ENCODE data around the gene LAYN.

LAYN gene

GRCh38 chr11:111531687-111532364, 8.7 kb upstream of the LAYN start:
- TF ChIP-seq CSDC2 (CRISPR knock-in tag; IDR thresholded peaks at IDR 0.05) (no peak), ZC3H10 (CRISPR knock-in tag; IDR thresholded peaks at IDR 0.05) (no peak), ESRRG (CRISPR knock-in tag; IDR thresholded peaks at IDR 0.05) (no peak), CREB5 (CRISPR knock-in tag; IDR thresholded peaks at IDR 0.05; ENCODE audit: low read depth) (no peak), PATZ1 (CRISPR knock-in tag; IDR thresholded peaks at IDR 0.05; ENCODE audit: borderline replicate concordance) (no peak), RARB (CRISPR knock-in tag; IDR thresholded peaks at IDR 0.05) (no peak), ZFP30 (CRISPR knock-in tag; IDR thresholded peaks at IDR 0.05) (no peak), TCF4 (CRISPR knock-in tag; IDR thresholded peaks at IDR 0.05; ENCODE audit: borderline replicate concordance) (no peak), ISL1 (CRISPR knock-in tag; IDR thresholded peaks at IDR 0.05) (no peak), BACH2 (CRISPR knock-in tag; IDR thresholded peaks at IDR 0.05; ENCODE audit: borderline replicate concordance) (no peak), PPARA (CRISPR knock-in tag; IDR thresholded peaks at IDR 0.05; ENCODE audit: borderline replicate concordance) (no peak), ZNF565 (CRISPR knock-in tag; conservative IDR thresholded peaks at IDR 0.05; ENCODE audit: low read depth) (no peak), TOX (CRISPR knock-in tag; IDR thresholded peaks at IDR 0.05; ENCODE audit: borderline replicate concordance) (no peak), ZNF70 (CRISPR knock-in tag; IDR thresholded peaks at IDR 0.05) (no peak), ZFP3 (CRISPR knock-in tag; IDR thresholded peaks at IDR 0.05) (no peak), GLIS3 (CRISPR knock-in tag; IDR thresholded peaks at IDR 0.05) (no peak), ZNF8 (CRISPR knock-in tag; IDR thresholded peaks at IDR 0.05) (no peak)
- peak; percentile 91 for ATAC-seq

GRCh38 chr11:111532365-111532709, 8.2 kb upstream of the LAYN start:
- no peak for ATAC-seq
- TF ChIP-seq ESRRG (CRISPR knock-in tag; IDR thresholded peaks at IDR 0.05) (no peak), CSDC2 (CRISPR knock-in tag; IDR thresholded peaks at IDR 0.05) (no peak), ARNTL (CRISPR knock-in tag; IDR thresholded peaks at IDR 0.05; ENCODE audit: borderline replicate concordance, low read depth) (no peak)

- no peak for ATAC-seq
- no peak for TF ChIP-seq TCF4 (CRISPR knock-in tag; IDR thresholded peaks at IDR 0.05; ENCODE audit: borderline replicate concordance)
- TF ChIP-seq ZFP3 (CRISPR knock-in tag; IDR thresholded peaks at IDR 0.05): no peak
- TF ChIP-seq SNAI2 (CRISPR knock-in tag; IDR thresholded peaks at IDR 0.05): no peak
- TF ChIP-seq PPARA (CRISPR knock-in tag; IDR thresholded peaks at IDR 0.05; ENCODE audit: borderline replicate concordance): no peak
- TF ChIP-seq BACH2 (CRISPR knock-in tag; IDR thresholded peaks at IDR 0.05; ENCODE audit: borderline replicate concordance): no peak
- no peak for TF ChIP-seq ZNF8 (CRISPR knock-in tag; IDR thresholded peaks at IDR 0.05)
These were observed 5.2 kb upstream of the LAYN start for GRCh38 chr11:111535281-111535680.

GRCh38 chr11:111537336-111537860, 3.1 kb upstream of the LAYN start:
- no peak for TF ChIP-seq ZFP30 (CRISPR knock-in tag; IDR thresholded peaks at IDR 0.05)
- TF ChIP-seq OSR1 (CRISPR knock-in tag; IDR thresholded peaks at IDR 0.05): no peak
- no peak for TF ChIP-seq CSRNP3 (CRISPR knock-in tag; IDR thresholded peaks at IDR 0.05)
- TF ChIP-seq ZNF70 (CRISPR knock-in tag; IDR thresholded peaks at IDR 0.05): no peak
- TF ChIP-seq ZFP3 (CRISPR knock-in tag; IDR thresholded peaks at IDR 0.05): no peak
- TF ChIP-seq ISL1 (CRISPR knock-in tag; IDR thresholded peaks at IDR 0.05): no peak
- no peak for TF ChIP-seq ZNF8 (CRISPR knock-in tag; IDR thresholded peaks at IDR 0.05)
- no peak for TF ChIP-seq CSDC2 (CRISPR knock-in tag; IDR thresholded peaks at IDR 0.05)
- TF ChIP-seq RARB (CRISPR knock-in tag; IDR thresholded peaks at IDR 0.05): no peak
- no peak for TF ChIP-seq POU6F1 (CRISPR knock-in tag; IDR thresholded peaks at IDR 0.05; ENCODE audit: borderline replicate concordance, low read depth)
- TF ChIP-seq BACH2 (CRISPR knock-in tag; IDR thresholded peaks at IDR 0.05; ENCODE audit: borderline replicate concordance): no peak
- no peak for TF ChIP-seq TOX (CRISPR knock-in tag; IDR thresholded peaks at IDR 0.05; ENCODE audit: borderline replicate concordance)
- TF ChIP-seq PATZ1 (CRISPR knock-in tag; IDR thresholded peaks at IDR 0.05; ENCODE audit: borderline replicate concordance): no peak
- TF ChIP-seq ARNTL (CRISPR knock-in tag; IDR thresholded peaks at IDR 0.05; ENCODE audit: borderline replicate concordance, low read depth): no peak
- no peak for TF ChIP-seq TSHZ2 (CRISPR knock-in tag; IDR thresholded peaks at IDR 0.05)
- no peak for TF ChIP-seq ZNF565 (CRISPR knock-in tag; conservative IDR thresholded peaks at IDR 0.05; ENCODE audit: low read depth)
- TF ChIP-seq SNAI2 (CRISPR knock-in tag; IDR thresholded peaks at IDR 0.05): no peak
- TF ChIP-seq ZC3H10 (CRISPR knock-in tag; IDR thresholded peaks at IDR 0.05): no peak
- no peak for TF ChIP-seq PPARA (CRISPR knock-in tag; IDR thresholded peaks at IDR 0.05; ENCODE audit: borderline replicate concordance)
- ATAC-seq: no peak
